GM12878 (cell line): Measurements from ENCODE around the gene SLC9A3. TPM values are rescaled to one million over a fixed set of nuclear protein-coding genes. Genes with fewer than 3 reads are reported as not detected.

Experiments used
- ATAC-seq: fragments of 200-7000 bp; cut with Tn5 transposase; 3 replicates; pipeline ENCODE4 v1.9.1; 2020; ENCODE audit warnings: mild to moderate bottlenecking, moderate library complexity
- BruUV-seq: library from RNA; stranded (reverse); fragments of 400-500 nt; replicated peaks from 2 replicates; lab custom pipeline; 2021; lab: Mats Ljungman, UMichigan
- CTCF ChIA-PET: fragments of 300-600 bp; sonication (Branson Sonifier 250); formaldehyde crosslinking; extraction: SDS; loops from one replicate; lab custom pipeline; 2021; ENCODE audit warnings: inconsistent platforms; lab: Yijun Ruan, JAX
- POLR2A ChIA-PET: fragments of 350-600 bp; formaldehyde crosslinking; extraction: SDS; loops from one replicate; lab custom pipeline; 2021; ENCODE audit warnings: inconsistent platforms; lab: Charles Lee
- RAD21 ChIA-PET: fragments of 300-600 bp; sonication (Branson Sonifier 250); formaldehyde crosslinking; loops from one replicate; lab custom pipeline; 2023; ENCODE audit warnings: antibody characterized with exemption; ENCODE audit not compliant: unreplicated experiment; lab: Charles Lee
- SMC1A ChIA-PET: fragments of 300-600 bp; sonication (Branson Sonifier 250); formaldehyde crosslinking; loops from one replicate; lab custom pipeline; 2023; ENCODE audit not compliant: unreplicated experiment, uncharacterized antibody; lab: Charles Lee
- DNase-seq: peaks from one replicate; pipeline ENCODE4 v3.0.0-alpha.2; 2011; ENCODE audit warnings: low read depth, low spot score
- FAIRE-seq: peaks from 3 replicates; lab custom pipeline; 2011; peaks lifted over from hg19 to GRCh38; lab: Jason Lieb, UNC
- H2AFZ ChIP-seq: 2 replicates; pipeline ENCODE4 v1.6.0; 2011; ENCODE audit warnings: low read depth, low read length, control low read depth; ENCODE audit not compliant: control insufficient read depth
- H3K27ac ChIP-seq: 2 replicates; pipeline ENCODE4 v1.5.1; 2011; ENCODE audit warnings: control low read depth; ENCODE audit not compliant: control insufficient read depth, insufficient read depth
- H3K27me3 ChIP-seq, 2 experiments: replicated peaks in 1 of 2; 2 replicates each; pipeline versions ENCODE4 v1.6.0 to v1.6.1; 2011; ENCODE audit warnings: low read length in 1 of 2; ENCODE audit not compliant: control insufficient read depth in 2 of 2, insufficient read depth in 2 of 2
- H3K36me3 ChIP-seq, 2 experiments: 2 replicates each; pipeline ENCODE4 v1.5.1; 2011; ENCODE audit warnings: low read length in 1 of 2; ENCODE audit not compliant: control insufficient read depth in 2 of 2, insufficient read depth in 2 of 2
- H3K4me1 ChIP-seq: 2 replicates; pipeline ENCODE4 v1.6.1; 2011; ENCODE audit warnings: mild to moderate bottlenecking, low read length, moderate library complexity, mixed read lengths; ENCODE audit not compliant: control insufficient read depth, insufficient read depth
- H3K4me2 ChIP-seq: 2 replicates; pipeline ENCODE4 v1.6.0; 2011; ENCODE audit warnings: control low read depth; ENCODE audit not compliant: control insufficient read depth, insufficient read depth
- H3K4me3 ChIP-seq: fragments of 200-600 bp; sonication (generic); 2 replicates; pipeline ENCODE4 v1.5.1; 2016
- H3K79me2 ChIP-seq: 2 replicates; pipeline ENCODE4 v1.6.0; 2011; ENCODE audit warnings: low read length; ENCODE audit not compliant: control insufficient read depth, insufficient read depth
- H3K9ac ChIP-seq: 2 replicates; pipeline ENCODE4 v1.8.0; 2011; ENCODE audit warnings: low read length, control low read depth, mixed read lengths; ENCODE audit not compliant: control insufficient read depth, insufficient read depth
- H3K9me3 ChIP-seq: replicated peaks from 3 replicates; pipeline ENCODE4 v1.5.1; 2011; ENCODE audit warnings: mild to moderate bottlenecking, low read length; ENCODE audit not compliant: control insufficient read depth, insufficient read depth
- H4K20me1 ChIP-seq: 2 replicates; pipeline ENCODE4 v1.6.0; 2011; ENCODE audit not compliant: control insufficient read depth, insufficient read depth
- CHD4 ChIP-seq: fragments of 200-600 bp; sonication (generic); IDR thresholded peaks from 2 replicates; pipeline ENCODE4 v1.6.1; 2016; ENCODE audit warnings: mild to moderate bottlenecking
- ETV6 ChIP-seq, 2 experiments: fragments of 450-650 bp in 1 of 2; IDR thresholded peaks in 1 of 2; conservative IDR thresholded peaks in 1 of 2; 2 replicates each; pipeline ENCODE4 v1.6.1; 2014; ENCODE audit warnings: antibody characterized with exemption in 1 of 2, borderline replicate concordance in 1 of 2, low read depth in 1 of 2, mild to moderate bottlenecking in 1 of 2, moderate library complexity in 1 of 2
- HCFC1 ChIP-seq: fragments of 150-350 bp; IDR thresholded peaks from 2 replicates; pipeline ENCODE4 v1.6.1; 2014; ENCODE audit warnings: low read length
- HSF1 ChIP-seq: fragments of 150-350 bp; IDR thresholded peaks from 2 replicates; pipeline ENCODE4 v1.6.1; 2014; ENCODE audit warnings: mild to moderate bottlenecking, low read depth, low read length
- IRF5 ChIP-seq: fragments of 450-650 bp; IDR thresholded peaks from 2 replicates; pipeline ENCODE4 v1.6.1; 2017; ENCODE audit warnings: borderline replicate concordance
- MXI1 ChIP-seq: fragments of 150-350 bp; IDR thresholded peaks from 2 replicates; pipeline ENCODE4 v1.6.1; 2011; ENCODE audit warnings: low read depth, mild to moderate bottlenecking, inconsistent platforms, low read length, improper control_type of control experiment
- NFIC ChIP-seq: IDR thresholded peaks from 2 replicates; pipeline ENCODE4 v1.6.1; 2012; ENCODE audit warnings: low read depth, mild to moderate bottlenecking, inconsistent platforms, low read length, moderate library complexity
- NFYA ChIP-seq: IDR thresholded peaks from 2 replicates; pipeline ENCODE4 v1.6.1; 2011; ENCODE audit warnings: low read depth, mild to moderate bottlenecking, low read length, improper control_type of control experiment, borderline replicate concordance
- NFYB ChIP-seq: IDR thresholded peaks from 2 replicates; pipeline ENCODE4 v1.6.1; 2011; ENCODE audit warnings: low read depth, mild to moderate bottlenecking, low read length, improper control_type of control experiment, moderate library complexity; ENCODE audit not compliant: insufficient read depth
- PAX5 ChIP-seq: IDR thresholded peaks from 2 replicates; pipeline ENCODE4 v1.6.1; 2011; ENCODE audit warnings: low read depth, low read length, borderline replicate concordance
- SP1 ChIP-seq: IDR thresholded peaks from one replicate; pipeline ENCODE4 v1.6.1; 2011; ENCODE audit warnings: low read depth, low read length
- ZBTB4 ChIP-seq: fragments of 450-650 bp; formaldehyde crosslinking; IDR thresholded peaks from 2 replicates; pipeline ENCODE4 v1.4.0; 2022; ENCODE audit warnings: mild to moderate bottlenecking, moderate library complexity
- WGBS: methylation state at CpG from one replicate; pipeline ENCODE4 v1.1.6; 2016; ENCODE audit warnings: low lambda C conversion rate; ENCODE audit not compliant: insufficient replicate concordance, insufficient coverage; ENCODE audit errors: missing lambda C conversion rate; 5-methylcytosine and 5-hydroxymethylcytosine counted together
- in situ Hi-C: fragments of 300-500 bp; cut with MboI; formaldehyde crosslinking; loops from 9 replicates; pipeline ENCODE4 v1.14.3; 2018; ENCODE audit warnings: mixed read lengths
- intact Hi-C: fragments of 100-400 bp; cut with micrococcal nuclease; formaldehyde crosslinking; loops from one replicate; pipeline ENCODE4 v1.14.2; 2022; ENCODE audit not compliant: unreplicated experiment
- polyA plus RNA-seq, 11 experiments: library from polyadenylated mRNA; depleted of rRNA in 4 of 11; unstranded in 6 of 11; stranded (reverse) in 5 of 11; fragments of >200 nt; fragmentation: Nextera tagmentation in 4 of 11; fragmentation: Illumina TruSeq in 1 of 11; extraction: Ambion mirVana in 4 of 11; extraction: Trizol in 1 of 11; gene quantifications; 1 replicate in 1 of 11; 2 replicates in 10 of 11; pipeline versions ENCODE4 v1.2.1 to v1.2.3, GENCODE V29; 2011 to 2016; ENCODE audit warnings: inconsistent platforms in 2 of 11, missing spikeins in 2 of 11, low read depth in 1 of 11
- total RNA-seq, 4 experiments: library from RNA; depleted of rRNA in 3 of 4; stranded (reverse); fragments of >200 nt in 3 of 4; fragmentation: Illumina TruSeq in 1 of 4; extraction: Trizol in 1 of 4; gene quantifications; 2 replicates each; pipeline versions ENCODE4 v1.2.1 to v1.2.3, GENCODE V29; 2013 to 2021

The SLC9A3 gene
- total and polyA plus RNA-seq, 10 of the 15 experiments (the other 5 are each of a cell fraction or from before 2014, with no cell fraction given), result 0.04 to 5.2 (median 2.3) TPM; not detected in 1

GRCh38 chr5:458547-459353 lies 65.5 kb downstream of the SLC9A3 start (continued):
- TF ChIP-seq PAX5, result no peak; the same call in 1 of the 2 replicates
- TF ChIP-seq IRF5, result no peak
- TF ChIP-seq CHD4, result no peak
- no peak for TF ChIP-seq NFYB
- no peak for TF ChIP-seq MXI1
- no peak for TF ChIP-seq NFYA

GRCh38 chr5:457195-457961 lies 66.9 kb downstream of the SLC9A3 start:
- no peak for FAIRE-seq
- no peak for DNase-seq
- TF ChIP-seq NFIC, result no peak
- no peak for TF ChIP-seq HCFC1
- no peak for TF ChIP-seq HSF1
- no peak for TF ChIP-seq ETV6 (conservative IDR thresholded peaks at IDR 0.05 in 1 of 2, IDR thresholded peaks at IDR 0.05 in 1 of 2; ENCODE audit: borderline replicate concordance in 1 of 2, low read depth in 1 of 2)
- no peak for TF ChIP-seq SP1
- TF ChIP-seq ZBTB4 (CRISPR knock-in tag), result no peak

More at GRCh38 chr5:457195-457961, 66.9 kb downstream of the SLC9A3 start:
- no peaks in the 10 kb centered on the region for H3K27me3 ChIP-seq
- WGBS, result 93% methylated on average over 19 of the region's 19 CpGs
- RAD21 ChIA-PET, result interaction anchor here (1.5 to 1.7 kb wide), 2 partner anchors 8 to 11 kb away, joined by 3 to 8 read pairs; no protein-coding TSS in a partner anchor
- peaks cover 38 to 39% of the 10 kb centered on the region in 2 experiments; a peak in 3 of 4 replicates for H3K36me3 ChIP-seq
- no peak overlapping the region for H2AFZ ChIP-seq
- POLR2A ChIA-PET, result interaction anchor here (1.0 to 1.1 kb wide), 2 partner anchors 11 to 32 kb away, joined by 3 to 4 read pairs; no protein-coding TSS in a partner anchor
- H3K9me3 ChIP-seq, result no peaks in the 10 kb centered on the region; the same call in 1 of the 3 replicates
- H3K4me2 ChIP-seq, result no peak overlapping the region
- BruUV-seq, result no TSS peak
- SMC1A ChIA-PET, result no interaction called here
- no peaks in the 10 kb centered on the region for H4K20me1 ChIP-seq
- intact Hi-C loops, result no loop called here
- CTCF ChIA-PET, result interaction anchor here (3.0 kb wide), 1 partner anchor 11 kb away, joined by 13 read pairs; no protein-coding TSS in a partner anchor
- no peak overlapping the region for H3K9ac ChIP-seq
- peaks cover 7% of the 10 kb centered on the region for H3K4me1 ChIP-seq
- peaks cover 24% of the 10 kb centered on the region for H3K79me2 ChIP-seq
- ATAC-seq, result no peak
- no peak overlapping the region for H3K27ac ChIP-seq
- H3K4me3 ChIP-seq, result no peak overlapping the region
- in situ Hi-C loops, result no loop called here
